Fibroblast of lung (primary cell): ENCODE data around the gene MAP1A. TPM values are rescaled to one million over a fixed set of nuclear protein-coding genes. Genes with fewer than 3 reads are reported as not detected.

Experiments
- DNase-seq, 2 donors: peaks; one replicate each; pipeline versions ENCODE4 v3.0.0 to v3.0.0-alpha.2; 2010; ENCODE audit warnings: low read depth in 2 of 2
- H2AFZ ChIP-seq: 2 replicates; pipeline ENCODE4 v1.5.1; 2012; ENCODE audit warnings: low read length, control low read depth, inconsistent platforms
- H3K27ac ChIP-seq: 2 replicates; pipeline ENCODE4 v1.5.1; 2011; ENCODE audit warnings: low read length, control low read depth; ENCODE audit not compliant: insufficient read depth
- H3K27me3 ChIP-seq: 2 replicates; pipeline ENCODE4 v1.5.1; 2011; ENCODE audit warnings: mild to moderate bottlenecking, low read length; ENCODE audit not compliant: control insufficient read depth, insufficient read depth
- H3K36me3 ChIP-seq: 2 replicates; pipeline ENCODE4 v1.5.1; 2011; ENCODE audit warnings: low read length; ENCODE audit not compliant: control insufficient read depth, insufficient read depth
- H3K4me1 ChIP-seq: 2 replicates; pipeline ENCODE4 v1.5.1; 2011; ENCODE audit warnings: low read length; ENCODE audit not compliant: control insufficient read depth, insufficient read depth; ENCODE audit errors: extremely low read depth
- H3K4me2 ChIP-seq: 2 replicates; pipeline ENCODE4 v1.5.1; 2011; ENCODE audit warnings: low read length, control low read depth; ENCODE audit not compliant: insufficient read depth; ENCODE audit errors: extremely low read depth
- H3K4me3 ChIP-seq, 4 experiments: fragments of 200-600 bp in 1 of 4; sonication (generic) in 1 of 4; replicated peaks in 1 of 4; 2 replicates each; pipeline ENCODE4 v1.5.1; 2011 to 2016; ENCODE audit warnings: low read length in 4 of 4, low read depth in 3 of 4, mild to moderate bottlenecking in 3 of 4, control low read depth in 2 of 4, inconsistent platforms in 1 of 4, mixed read lengths in 1 of 4; ENCODE audit not compliant: insufficient read depth in 1 of 4; ENCODE audit errors: control extremely low read depth in 1 of 4
- H3K79me2 ChIP-seq: 2 replicates; pipeline ENCODE4 v1.5.1; 2012; ENCODE audit warnings: mild to moderate bottlenecking, low read length, inconsistent platforms; ENCODE audit not compliant: control insufficient read depth, insufficient read depth
- H3K9ac ChIP-seq: 2 replicates; pipeline ENCODE4 v1.5.1; 2011; ENCODE audit warnings: mild to moderate bottlenecking, low read length, control low read depth; ENCODE audit not compliant: insufficient read depth
- H3K9me3 ChIP-seq: 2 replicates; pipeline ENCODE4 v1.5.1; 2012; ENCODE audit warnings: low read depth, low read length; ENCODE audit not compliant: control insufficient read depth, insufficient read depth
- H4K20me1 ChIP-seq: 2 replicates; pipeline ENCODE4 v1.5.1; 2011; ENCODE audit warnings: low read length; ENCODE audit not compliant: control insufficient read depth, insufficient read depth; ENCODE audit errors: extremely low read depth
- CTCF ChIP-seq, 2 donors: IDR thresholded peaks in 1 of 2; conservative IDR thresholded peaks in 1 of 2; 1 replicate in 1 of 2; 2 replicates in 1 of 2; pipeline ENCODE4 v1.5.1; 2011 to 2012; ENCODE audit warnings: low read length in 2 of 2, control low read depth in 1 of 2, inconsistent platforms in 1 of 2, low read depth in 1 of 2, mild to moderate bottlenecking in 1 of 2
- EZH2 ChIP-seq: IDR thresholded peaks from 2 replicates; pipeline ENCODE4 v1.5.1; 2012; ENCODE audit warnings: low read length, control low read depth, mild to moderate bottlenecking; ENCODE audit errors: missing control alignments
- polyA plus RNA-seq, 2 donors: library from polyadenylated mRNA; depleted of rRNA in 1 of 2; stranded (reverse) in 1 of 2; unstranded in 1 of 2; fragments of >200 nt; gene quantifications; 2 replicates each; pipeline ENCODE4 v1.2.1, GENCODE V29; 2011 to 2012; ENCODE audit warnings: missing spikeins in 1 of 2
- total RNA-seq: library from RNA; depleted of rRNA; stranded (reverse); fragments of >200 nt; gene quantifications from 2 replicates; pipeline ENCODE4 v1.2.1, GENCODE V29; 2014

The MAP1A gene
- total and polyA plus RNA-seq, 2 donors (not counting 1 experiment from before 2014, with no cell fraction given), result 51.2 to 201 TPM

- Histone ChIP-seq H4K20me1 (no peaks in the 10 kb centered on the region), H3K4me2 (no peak overlapping the region), H3K9me3 (no peaks in the 10 kb centered on the region), H3K36me3 (peaks cover 46% of the 10 kb centered on the region), H2AFZ (no peak overlapping the region), H3K9ac (peak overlapping the region; percentile 7), H3K4me3 (no peak overlapping the region), H3K27ac (no peak overlapping the region), H3K79me2 (peaks cover 52% of the 10 kb centered on the region), H3K27me3 (no peaks in the 10 kb centered on the region), H3K4me1 (peaks cover 8% of the 10 kb centered on the region)
- TF ChIP-seq CTCF (conservative IDR thresholded peaks at IDR 0.05 in 1 of 2, IDR thresholded peaks at IDR 0.05 in 1 of 2; ENCODE audit: low read depth in 1 of 2, low read length in 2 of 2) (no peak), EZH2 (no peak)
- no peak for DNase-seq
Observed at GRCh38 chr15:43521419-43521818, 4.0 kb downstream of the MAP1A start.

GRCh38 chr15:43522247-43522646 lies 4.8 kb downstream of the MAP1A start:
- no peak for TF ChIP-seq EZH2
- no peak for TF ChIP-seq CTCF (conservative IDR thresholded peaks at IDR 0.05 in 1 of 2, IDR thresholded peaks at IDR 0.05 in 1 of 2; ENCODE audit: low read depth in 1 of 2, low read length in 2 of 2)

GRCh38 chr15:43523646-43524045 lies 6.2 kb downstream of the MAP1A start:
- no peaks in the 10 kb centered on the region for H3K9me3 ChIP-seq
- H3K27me3 ChIP-seq, result no peaks in the 10 kb centered on the region
- peaks cover 36% of the 10 kb centered on the region for H3K79me2 ChIP-seq
- H3K4me2 ChIP-seq, result no peak overlapping the region
- peaks cover 3% of the 10 kb centered on the region for H3K4me1 ChIP-seq
- no peak overlapping the region for H2AFZ ChIP-seq
- no peak for DNase-seq
- H4K20me1 ChIP-seq, result no peaks in the 10 kb centered on the region
- no peak overlapping the region for H3K4me3 ChIP-seq
- peaks cover 49% of the 10 kb centered on the region for H3K36me3 ChIP-seq
- no peak for TF ChIP-seq EZH2
- TF ChIP-seq CTCF (conservative IDR thresholded peaks at IDR 0.05 in 1 of 2, IDR thresholded peaks at IDR 0.05 in 1 of 2; ENCODE audit: low read depth in 1 of 2, low read length in 2 of 2), result no peak
- H3K27ac ChIP-seq, result no peak overlapping the region
- no peak overlapping the region for H3K9ac ChIP-seq

More at GRCh38 chr15:43522247-43522646, 4.8 kb downstream of the MAP1A start:
- no peaks in the 10 kb centered on the region for H3K9me3 ChIP-seq
- H3K27ac ChIP-seq, result no peak overlapping the region
- H3K36me3 ChIP-seq, result peaks cover 47% of the 10 kb centered on the region
- H3K27me3 ChIP-seq, result no peaks in the 10 kb centered on the region
- no peak overlapping the region for H3K4me2 ChIP-seq
- H2AFZ ChIP-seq, result no peak overlapping the region
- no peaks in the 10 kb centered on the region for H4K20me1 ChIP-seq
- no peak overlapping the region for H3K9ac ChIP-seq
- no peak for DNase-seq
- no peak overlapping the region for H3K4me3 ChIP-seq
- H3K4me1 ChIP-seq, result peaks cover 3% of the 10 kb centered on the region
- peaks cover 49% of the 10 kb centered on the region for H3K79me2 ChIP-seq
